Measurements from ENCODE around the gene ZNF830.
"Not testable (repeated sequence)": the region's sequence is repeated elsewhere in the genome, so short reads cannot be mapped to it uniquely, and the experiment has no call there.

ZNF830 gene

GRCh38 chr17:34999456-34999855, 38.1 kb downstream of the ZNF830 start:
- no peak overlapping the region for H3K4me3 ChIP-seq (replicated peaks; ENCODE audit: low read depth, low read length)
- DNase-seq (ENCODE audit: extremely low read depth, low read depth): no peak
- no peak for TF ChIP-seq CTCF (IDR thresholded peaks at IDR 0.05; ENCODE audit: low read depth, low read length, missing control alignments)

- not testable (repeated sequence) for H3K4me3 ChIP-seq (replicated peaks; ENCODE audit: low read depth, low read length); DNase-seq (ENCODE audit: extremely low read depth, low read depth)
These were observed 39.6 kb downstream of the ZNF830 start for GRCh38 chr17:35000965-35001364.

- DNase-seq (ENCODE audit: extremely low read depth, low read depth): no peak
- no peak for TF ChIP-seq CTCF (IDR thresholded peaks at IDR 0.05; ENCODE audit: low read depth, low read length, missing control alignments)
- no peak overlapping the region for H3K4me3 ChIP-seq (replicated peaks; ENCODE audit: low read depth, low read length)
These were observed 40.2 kb downstream of the ZNF830 start for GRCh38 chr17:35001549-35001948.

GRCh38 chr17:35002876-35003551, 41.7 kb downstream of the ZNF830 start:
- DNase-seq (ENCODE audit: extremely low read depth, low read depth): no peak
- H3K4me3 ChIP-seq (replicated peaks; ENCODE audit: low read depth, low read length): no peak overlapping the region
- no peak for TF ChIP-seq CTCF (IDR thresholded peaks at IDR 0.05; ENCODE audit: low read depth, low read length, missing control alignments)

GRCh38 chr17:35003778-35004177, 42.4 kb downstream of the ZNF830 start:
- no peak for TF ChIP-seq CTCF (IDR thresholded peaks at IDR 0.05; ENCODE audit: low read depth, low read length, missing control alignments)
- DNase-seq (ENCODE audit: extremely low read depth, low read depth): no peak

GRCh38 chr17:35006345-35006744, 45.0 kb downstream of the ZNF830 start:
- H3K4me3 ChIP-seq (replicated peaks; ENCODE audit: low read depth, low read length): no peak overlapping the region
- no peak for TF ChIP-seq CTCF (IDR thresholded peaks at IDR 0.05; ENCODE audit: low read depth, low read length, missing control alignments)
- no peak for DNase-seq (ENCODE audit: extremely low read depth, low read depth)

More at GRCh38 chr17:35003778-35004177, 42.4 kb downstream of the ZNF830 start:
- H3K4me3 ChIP-seq (replicated peaks; ENCODE audit: low read depth, low read length): no peak overlapping the region

- no peak overlapping the region for H3K4me3 ChIP-seq (replicated peaks; ENCODE audit: low read depth, low read length)
- no peak for DNase-seq (ENCODE audit: extremely low read depth, low read depth)
- no peak for TF ChIP-seq CTCF (IDR thresholded peaks at IDR 0.05; ENCODE audit: low read depth, low read length, missing control alignments)
These were observed 45.6 kb downstream of the ZNF830 start for GRCh38 chr17:35006961-35007360.
